Neural progenitor cell (in vitro differentiated cells): ENCODE measurements around the gene CHAF1A. TPM values are rescaled to one million over a fixed set of nuclear protein-coding genes. Genes with fewer than 3 reads are reported as not detected.
A peak's percentile ranks its signal among the peaks of the same experiment; 100 is the strongest.

Experiments used
- DNase-seq: peaks from one replicate; pipeline ENCODE4 v3.0.0-alpha.2; 2016; ENCODE audit warnings: low spot score
- H2AFZ ChIP-seq: fragments of 200-600 bp; sonication (generic); replicated peaks from 2 replicates; pipeline ENCODE4 v1.6.1; 2016; ENCODE audit warnings: antibody characterized with exemption
- H3F3A ChIP-seq: fragments of 200-600 bp; sonication (generic); 2 replicates; pipeline ENCODE4 v1.6.1; 2016; ENCODE audit warnings: antibody characterized with exemption, low read depth
- H3K27ac ChIP-seq: fragments of 200-600 bp; sonication (generic); 2 replicates; pipeline ENCODE4 v1.5.1; 2016; ENCODE audit warnings: mild to moderate bottlenecking
- H3K27me3 ChIP-seq: fragments of 200-600 bp; sonication (generic); 2 replicates; pipeline ENCODE4 v1.6.1; 2016; ENCODE audit warnings: mild to moderate bottlenecking, moderate library complexity
- H3K36me3 ChIP-seq: fragments of 200-600 bp; sonication (generic); 2 replicates; pipeline ENCODE4 v1.5.1; 2016
- H3K4me1 ChIP-seq: fragments of 200-600 bp; sonication (generic); 2 replicates; pipeline ENCODE4 v1.6.1; 2016; ENCODE audit warnings: mixed run types
- H3K4me2 ChIP-seq: fragments of 200-600 bp; sonication (generic); 2 replicates; pipeline ENCODE4 v1.6.1; 2016
- H3K4me3 ChIP-seq: fragments of 200-600 bp; sonication (generic); 2 replicates; pipeline ENCODE4 v1.5.1; 2016
- H3K79me2 ChIP-seq: fragments of 200-600 bp; sonication (generic); 2 replicates; pipeline ENCODE4 v1.6.1; 2016; ENCODE audit warnings: low read depth
- H3K9ac ChIP-seq: fragments of 200-600 bp; sonication (generic); 2 replicates; pipeline ENCODE4 v1.6.1; 2016
- H3K9me3 ChIP-seq: fragments of 200-600 bp; sonication (generic); 2 replicates; pipeline ENCODE4 v1.5.1; 2016; ENCODE audit warnings: low read depth
- H4K20me1 ChIP-seq: fragments of 200-600 bp; sonication (generic); 2 replicates; pipeline ENCODE4 v1.6.1; 2016; ENCODE audit warnings: low read depth
- H3K27ac Mint-ChIP-seq: 3 replicates; pipeline ENCODE4 v1.8.0; 2021; ENCODE audit warnings: mixed read lengths
- H3K27me3 Mint-ChIP-seq: 2 replicates; pipeline ENCODE4 v1.8.0; 2022; ENCODE audit warnings: low read depth, mild to moderate bottlenecking, inconsistent platforms, moderate library complexity, mixed read lengths; ENCODE audit not compliant: insufficient read depth
- H3K36me3 Mint-ChIP-seq: 3 replicates; pipeline ENCODE4 v1.8.0; 2021; ENCODE audit warnings: mixed read lengths
- H3K4me1 Mint-ChIP-seq: 3 replicates; pipeline ENCODE4 v1.8.0; 2021; ENCODE audit warnings: mixed read lengths
- H3K4me3 Mint-ChIP-seq: 3 replicates; pipeline ENCODE4 v1.8.0; 2021; ENCODE audit warnings: mild to moderate bottlenecking, moderate library complexity, mixed read lengths
- H3K9me3 Mint-ChIP-seq: 3 replicates; pipeline ENCODE4 v1.8.0; 2020; ENCODE audit warnings: mixed read lengths
- CTCF ChIP-seq: fragments of 200-600 bp; sonication (generic); IDR thresholded peaks from 2 replicates; pipeline ENCODE4 v1.5.1; 2017; ENCODE audit warnings: antibody characterized with exemption, mild to moderate bottlenecking
- EZH2 ChIP-seq: fragments of 200-600 bp; sonication (generic); IDR thresholded peaks from 2 replicates; pipeline ENCODE4 v1.6.1; 2017; ENCODE audit warnings: antibody characterized with exemption, mild to moderate bottlenecking, moderate library complexity
- EZH2phosphoT487 ChIP-seq: fragments of 200-600 bp; sonication (generic); IDR thresholded peaks from 2 replicates; pipeline ENCODE4 v1.6.1; 2017; ENCODE audit warnings: antibody characterized with exemption
- total RNA-seq: library from RNA; depleted of rRNA; stranded (reverse); fragments of >200 nt; gene quantifications from 2 replicates; pipeline ENCODE4 v1.2.3, GENCODE V29; 2015; ENCODE audit warnings: low replicate concordance

CHAF1A gene
- total RNA-seq, 1 donor from 2014 or later: 37.5 TPM

- H2AFZ ChIP-seq: no peak overlapping the region
- H3F3A ChIP-seq: peaks cover 37% of the 10 kb centered on the region
- H3K79me2 ChIP-seq: no peaks in the 10 kb centered on the region
- no peak for TF ChIP-seq EZH2phosphoT487
- TF ChIP-seq CTCF: no peak
- TF ChIP-seq EZH2: no peak
- Mint-ChIP-seq H3K36me3 (peaks cover 4% of the 10 kb centered on the region), H3K4me1 (peaks cover 6% of the 10 kb centered on the region), H3K27ac (peak overlapping the region; percentile 90), H3K27me3 (peaks cover 8% of the 10 kb centered on the region), H3K4me3 (no peak overlapping the region), H3K9me3 (no peaks in the 10 kb centered on the region)
- H3K9me3 ChIP-seq: no peaks in the 10 kb centered on the region
- H3K4me1 ChIP-seq: peaks cover 7% of the 10 kb centered on the region
- H3K4me2 ChIP-seq: no peak overlapping the region
- no peak overlapping the region for H3K4me3 ChIP-seq
- no peaks in the 10 kb centered on the region for H3K36me3 ChIP-seq
- H3K27ac ChIP-seq: peak overlapping the region; percentile 78
- H4K20me1 ChIP-seq: peaks cover 13% of the 10 kb centered on the region
- no peaks in the 10 kb centered on the region for H3K27me3 ChIP-seq
- H3K9ac ChIP-seq: no peak overlapping the region
- DNase-seq: no peak
Measured at GRCh38 chr19:4358709-4359626, 43.5 kb upstream of the CHAF1A start.

DNA sequence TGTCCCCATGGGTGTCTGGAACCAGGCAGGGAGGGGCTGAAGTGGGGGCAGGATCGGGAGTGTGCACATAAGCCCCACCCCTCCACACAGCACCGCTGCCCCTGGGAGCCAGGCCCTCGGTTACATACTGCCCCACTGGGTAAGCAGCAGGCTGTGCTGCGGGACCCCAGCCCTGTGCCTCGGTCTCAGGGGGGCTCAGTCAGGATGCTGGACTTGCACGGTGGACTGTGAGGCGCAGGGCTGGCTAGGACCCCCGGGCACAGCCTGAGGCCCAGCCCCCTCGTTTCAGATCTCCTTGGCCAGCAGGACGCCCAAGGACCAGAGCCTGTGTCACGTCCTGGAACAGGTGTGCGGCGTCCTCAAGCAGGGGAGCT is 42.8 kb upstream of the CHAF1A start:
- Mint-ChIP-seq H3K9me3 (no peaks in the 10 kb centered on the region), H3K4me1 (peaks cover 6% of the 10 kb centered on the region), H3K36me3 (peaks cover 4% of the 10 kb centered on the region), H3K27me3 (peaks cover 8% of the 10 kb centered on the region), H3K27ac (no peak overlapping the region), H3K4me3 (no peak overlapping the region)
- H3K27ac ChIP-seq: peak overlapping the region; percentile 78
- H3K9me3 ChIP-seq: no peaks in the 10 kb centered on the region
- H3K4me1 ChIP-seq: peaks cover 7% of the 10 kb centered on the region
- no peak for DNase-seq
- H4K20me1 ChIP-seq: peaks cover 13% of the 10 kb centered on the region
- peaks cover 43% of the 10 kb centered on the region for H3F3A ChIP-seq
- H3K4me2 ChIP-seq: no peak overlapping the region
- TF ChIP-seq CTCF: no peak
- H3K79me2 ChIP-seq: no peaks in the 10 kb centered on the region
- no peak overlapping the region for H3K4me3 ChIP-seq
- H3K36me3 ChIP-seq: no peaks in the 10 kb centered on the region
- H2AFZ ChIP-seq: no peak overlapping the region
- H3K9ac ChIP-seq: no peak overlapping the region
- H3K27me3 ChIP-seq: no peaks in the 10 kb centered on the region

- Histone ChIP-seq H3K4me2 (no peak overlapping the region), H3K9me3 (no peaks in the 10 kb centered on the region), H3K27ac (peak overlapping the region; percentile 78), H3K27me3 (no peaks in the 10 kb centered on the region), H4K20me1 (peaks cover 13% of the 10 kb centered on the region), H3F3A (peaks cover 47% of the 10 kb centered on the region), H3K4me3 (no peak overlapping the region), H3K79me2 (no peaks in the 10 kb centered on the region), H3K36me3 (no peaks in the 10 kb centered on the region), H3K4me1 (peaks cover 7% of the 10 kb centered on the region), H2AFZ (no peak overlapping the region), H3K9ac (no peak overlapping the region)
- no peak for DNase-seq
- Mint-ChIP-seq H3K36me3 (peaks cover 4% of the 10 kb centered on the region), H3K9me3 (no peaks in the 10 kb centered on the region), H3K4me3 (no peak overlapping the region), H3K4me1 (peaks cover 6% of the 10 kb centered on the region), H3K27me3 (peaks cover 8% of the 10 kb centered on the region), H3K27ac (peak overlapping the region; percentile 69)
- no peak for TF ChIP-seq EZH2
- TF ChIP-seq CTCF: no peak
- no peak for TF ChIP-seq EZH2phosphoT487
Measured at GRCh38 chr19:4360081-4360569, 42.3 kb upstream of the CHAF1A start.
